HepG2 (cell line): ENCODE results near the gene GRK3. TPM values are rescaled to one million over a fixed set of nuclear protein-coding genes. Genes with fewer than 3 reads are reported as not detected.

Experiments used
- ERF ChIP-seq: IDR thresholded peaks from 2 replicates; pipeline ENCODE4 v1.6.1; 2018; ENCODE audit warnings: missing biosample characterization, missing genetic modification reagents
- IKZF5 ChIP-seq: IDR thresholded peaks from 2 replicates; pipeline ENCODE4 v1.6.1; 2018; ENCODE audit warnings: missing genetic modification reagents, mild to moderate bottlenecking, missing compliant biosample characterization
- NCOR1 ChIP-seq: fragments of 200-600 bp; sonication (generic); IDR thresholded peaks from 2 replicates; pipeline ENCODE4 v1.7.0; 2017; ENCODE audit warnings: antibody characterized with exemption, low read length, borderline replicate concordance
- NFKBIZ ChIP-seq: IDR thresholded peaks from 2 replicates; pipeline ENCODE4 v1.6.1; 2018; ENCODE audit warnings: missing genetic modification reagents, missing compliant biosample characterization
- NFRKB ChIP-seq: fragments of 450-650 bp; IDR thresholded peaks from 2 replicates; pipeline ENCODE4 v1.6.1; 2017
- ONECUT2 ChIP-seq: sonication (generic); formaldehyde crosslinking; IDR thresholded peaks from 2 replicates; pipeline ENCODE4 v1.4.0; 2020; ENCODE audit warnings: missing genetic modification reagents
- SOX13 ChIP-seq, 3 experiments: fragments of 450-650 bp in 1 of 3; sonication (generic) in 1 of 3; formaldehyde crosslinking in 1 of 3; IDR thresholded peaks in 2 of 3; conservative IDR thresholded peaks in 1 of 3; 2 replicates each; pipeline versions ENCODE4 v1.5.0 to v1.6.1; 2016 to 2020; ENCODE audit warnings: antibody characterized with exemption in 1 of 3, mild to moderate bottlenecking in 1 of 3, missing compliant biosample characterization in 1 of 3, missing genetic modification reagents in 1 of 3, moderate library complexity in 1 of 3
- SP4 ChIP-seq: sonication (generic); formaldehyde crosslinking; IDR thresholded peaks from 2 replicates; pipeline ENCODE4 v1.8.1; 2023; ENCODE audit warnings: mild to moderate bottlenecking, missing genetic modification reagents
- STAT6 ChIP-seq: sonication (generic); formaldehyde crosslinking; IDR thresholded peaks from 2 replicates; pipeline ENCODE4 v1.4.0; 2020; ENCODE audit warnings: missing genetic modification reagents, mild to moderate bottlenecking, borderline replicate concordance
- TP53 ChIP-seq: sonication (generic); formaldehyde crosslinking; conservative IDR thresholded peaks from 2 replicates; pipeline ENCODE4 v1.4.0; 2020; ENCODE audit warnings: missing genetic modification reagents
- TRIM24 ChIP-seq: sonication (generic); formaldehyde crosslinking; IDR thresholded peaks from 2 replicates; pipeline ENCODE4 v1.8.0; 2022; ENCODE audit warnings: mild to moderate bottlenecking, missing genetic modification reagents
- ZBTB21 ChIP-seq: sonication (generic); formaldehyde crosslinking; IDR thresholded peaks from 2 replicates; pipeline ENCODE4 v1.4.0; 2020; ENCODE audit warnings: missing genetic modification reagents
- ZFP36L1 ChIP-seq: sonication (generic); formaldehyde crosslinking; IDR thresholded peaks from 2 replicates; pipeline ENCODE4 v1.8.0; 2022; ENCODE audit warnings: mild to moderate bottlenecking, missing genetic modification reagents, moderate library complexity
- ZNF143 ChIP-seq: sonication (generic); formaldehyde crosslinking; IDR thresholded peaks from 2 replicates; pipeline ENCODE4 v1.4.0; 2020; ENCODE audit warnings: missing genetic modification reagents
- ZNF510 ChIP-seq: sonication (generic); formaldehyde crosslinking; IDR thresholded peaks from 2 replicates; pipeline ENCODE4 v1.4.0; 2020; ENCODE audit warnings: low read depth, mild to moderate bottlenecking, missing genetic modification reagents
- ZNF552 ChIP-seq: sonication (generic); formaldehyde crosslinking; IDR thresholded peaks from 2 replicates; pipeline ENCODE4 v1.9.0; 2022; ENCODE audit warnings: missing genetic modification reagents, mild to moderate bottlenecking, borderline replicate concordance
- ZSCAN22 ChIP-seq: sonication (generic); formaldehyde crosslinking; IDR thresholded peaks from 2 replicates; pipeline ENCODE4 v1.4.0; 2020; ENCODE audit warnings: mild to moderate bottlenecking, missing genetic modification reagents
- polyA plus RNA-seq, 8 experiments: library from polyadenylated mRNA; depleted of rRNA in 3 of 8; stranded (reverse) in 7 of 8; unstranded in 1 of 8; fragments of >200 nt; fragmentation: Illumina TruSeq in 4 of 8; extraction: Trizol in 4 of 8; gene quantifications; 2 replicates each; pipeline versions ENCODE4 v1.2.1 to v1.2.3, GENCODE V29; 2011 to 2016; ENCODE audit warnings: low read depth in 4 of 8, missing spikeins in 1 of 8, mixed read lengths in 1 of 8; ENCODE audit not compliant: insufficient read depth in 1 of 8
- total RNA-seq, 5 experiments: library from RNA; depleted of rRNA; stranded (reverse); fragments of >200 nt; fragmentation: Illumina TruSeq; extraction: Trizol; gene quantifications; 2 replicates each; pipeline ENCODE4 v1.2.3, GENCODE V29; 2016; ENCODE audit warnings: low read depth in 1 of 5
- TF ChIP-seq, protein P1 (sequence below): sonication (generic); formaldehyde crosslinking; IDR thresholded peaks from 2 replicates; pipeline ENCODE4 v1.4.0; 2020; ENCODE audit warnings: missing genetic modification reagents
- TF ChIP-seq, protein P2 (sequence below): sonication (generic); formaldehyde crosslinking; IDR thresholded peaks from 2 replicates; pipeline ENCODE4 v1.4.0; 2020; ENCODE audit warnings: missing genetic modification reagents
- TF ChIP-seq, protein P3 (sequence below): sonication (generic); formaldehyde crosslinking; IDR thresholded peaks from 2 replicates; pipeline ENCODE4 v1.4.0; 2020; ENCODE audit warnings: missing genetic modification reagents, borderline replicate concordance

GRK3 gene
- total and polyA plus RNA-seq, 2 of the 13 experiments (the other 11 are each of a cell fraction or from before 2014, with no cell fraction given), result 8.5 to 16.7 TPM

DNA sequence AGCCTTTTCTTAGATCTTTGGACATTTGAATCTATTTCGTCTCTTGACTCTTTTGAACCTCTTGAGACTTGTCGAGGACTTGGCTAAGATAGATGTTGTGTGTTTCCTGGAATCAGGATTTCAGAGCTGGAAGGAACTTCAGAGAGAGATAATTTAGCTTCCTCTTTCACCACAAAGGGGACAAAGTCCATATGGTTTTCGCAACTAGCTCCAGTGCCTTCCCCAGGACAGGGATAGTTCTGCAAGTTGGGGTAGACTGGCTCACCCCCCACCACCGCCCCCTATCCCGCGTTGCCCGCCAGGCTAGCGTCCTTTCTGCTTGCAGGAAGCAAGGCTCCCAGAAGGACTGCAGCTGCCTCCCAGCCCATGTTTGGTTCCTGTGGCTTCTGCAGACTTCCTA is 101.8 kb downstream of the GRK3 start (continued):
- TF ChIP-seq ZNF552 (CRISPR knock-in tag) (no peak), NCOR1 (peak; percentile 95; the same call in 1 of the 2 replicates), ZNF510 (CRISPR knock-in tag) (no peak), SP4 (CRISPR knock-in tag) (no peak), TRIM24 (0 out of 2 replicates have a peak, but pooled peaks have one; percentile 44), NFRKB (no peak), ERF (CRISPR knock-in tag) (peak; percentile 69; the same call in 1 of the 2 replicates), NFKBIZ (CRISPR knock-in tag) (peak; percentile 71; the same call in 1 of the 2 replicates), IKZF5 (peak; percentile 39; the same call in 1 of the 2 replicates), STAT6 (CRISPR knock-in tag) (0 out of 2 replicates have a peak, but pooled peaks have one; percentile 33), ZFP36L1 (CRISPR knock-in tag) (no peak), ZSCAN22 (CRISPR knock-in tag) (no peak), ZNF143 (CRISPR knock-in tag) (no peak), ONECUT2 (CRISPR knock-in tag) (no peak), TP53 (CRISPR knock-in tag) (no peak), ZBTB21 (no peak), SOX13 (IDR thresholded peaks at IDR 0.05) (0 out of 2 replicates have a peak, but pooled peaks have one; percentile 62), SOX13 (CRISPR knock-in tag; conservative IDR thresholded peaks at IDR 0.05 in 1 of 2, IDR thresholded peaks at IDR 0.05 in 1 of 2) (peak in 1 of 2 experiments; percentile 93; a peak in 2 of 4 replicates)
- TF ChIP-seq, protein P1, sequence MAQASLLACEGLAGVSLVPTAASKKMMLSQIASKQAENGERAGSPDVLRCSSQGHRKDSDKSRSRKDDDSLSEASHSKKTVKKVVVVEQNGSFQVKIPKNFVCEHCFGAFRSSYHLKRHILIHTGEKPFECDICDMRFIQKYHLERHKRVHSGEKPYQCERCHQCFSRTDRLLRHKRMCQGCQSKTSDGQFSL (CRISPR knock-in tag), result peak; percentile 61; the same call in 1 of the 2 replicates
- TF ChIP-seq, protein P2, sequence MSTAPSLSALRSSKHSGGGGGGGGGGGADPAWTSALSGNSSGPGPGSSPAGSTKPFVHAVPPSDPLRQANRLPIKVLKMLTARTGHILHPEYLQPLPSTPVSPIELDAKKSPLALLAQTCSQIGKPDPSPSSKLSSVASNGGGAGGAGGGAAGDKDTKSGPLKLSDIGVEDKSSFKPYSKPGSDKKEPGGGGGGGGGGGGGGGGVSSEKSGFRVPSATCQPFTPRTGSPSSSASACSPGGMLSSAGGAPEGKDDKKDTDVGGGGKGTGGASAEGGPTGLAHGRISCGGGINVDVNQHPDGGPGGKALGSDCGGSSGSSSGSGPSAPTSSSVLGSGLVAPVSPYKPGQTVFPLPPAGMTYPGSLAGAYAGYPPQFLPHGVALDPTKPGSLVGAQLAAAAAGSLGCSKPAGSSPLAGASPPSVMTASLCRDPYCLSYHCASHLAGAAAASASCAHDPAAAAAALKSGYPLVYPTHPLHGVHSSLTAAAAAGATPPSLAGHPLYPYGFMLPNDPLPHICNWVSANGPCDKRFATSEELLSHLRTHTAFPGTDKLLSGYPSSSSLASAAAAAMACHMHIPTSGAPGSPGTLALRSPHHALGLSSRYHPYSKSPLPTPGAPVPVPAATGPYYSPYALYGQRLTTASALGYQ (CRISPR knock-in tag), result no peak
- TF ChIP-seq, protein P3, sequence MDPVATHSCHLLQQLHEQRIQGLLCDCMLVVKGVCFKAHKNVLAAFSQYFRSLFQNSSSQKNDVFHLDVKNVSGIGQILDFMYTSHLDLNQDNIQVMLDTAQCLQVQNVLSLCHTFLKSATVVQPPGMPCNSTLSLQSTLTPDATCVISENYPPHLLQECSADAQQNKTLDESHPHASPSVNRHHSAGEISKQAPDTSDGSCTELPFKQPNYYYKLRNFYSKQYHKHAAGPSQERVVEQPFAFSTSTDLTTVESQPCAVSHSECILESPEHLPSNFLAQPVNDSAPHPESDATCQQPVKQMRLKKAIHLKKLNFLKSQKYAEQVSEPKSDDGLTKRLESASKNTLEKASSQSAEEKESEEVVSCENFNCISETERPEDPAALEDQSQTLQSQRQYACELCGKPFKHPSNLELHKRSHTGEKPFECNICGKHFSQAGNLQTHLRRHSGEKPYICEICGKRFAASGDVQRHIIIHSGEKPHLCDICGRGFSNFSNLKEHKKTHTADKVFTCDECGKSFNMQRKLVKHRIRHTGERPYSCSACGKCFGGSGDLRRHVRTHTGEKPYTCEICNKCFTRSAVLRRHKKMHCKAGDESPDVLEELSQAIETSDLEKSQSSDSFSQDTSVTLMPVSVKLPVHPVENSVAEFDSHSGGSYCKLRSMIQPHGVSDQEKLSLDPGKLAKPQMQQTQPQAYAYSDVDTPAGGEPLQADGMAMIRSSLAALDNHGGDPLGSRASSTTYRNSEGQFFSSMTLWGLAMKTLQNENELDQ, result no peak
